B cell (primary cell): Measurements from ENCODE around the gene KRT73.

Experiments used
- CTCF ChIP-seq: fragments of 200-600 bp; IDR thresholded peaks from one replicate; pipeline ENCODE4 v1.8.0; 2022; ENCODE audit warnings: antibody characterized with exemption, mild to moderate bottlenecking
- EZH2 ChIP-seq: IDR thresholded peaks from 2 replicates; pipeline ENCODE4 v1.6.1; 2012; ENCODE audit warnings: borderline replicate concordance, low read depth, mild to moderate bottlenecking, moderate library complexity, low read length; ENCODE audit not compliant: insufficient read depth, poor library complexity, severe bottlenecking

- TF ChIP-seq CTCF (no peak), EZH2 (no peak)
Observed at GRCh38 chr12:52573306-52573705, 45.1 kb downstream of the KRT73 start.
